ENCODE results near the gene ADAMTS17.
"Not testable (repeated sequence)": the region's sequence is repeated elsewhere in the genome, so short reads cannot be mapped to it uniquely, and the experiment has no call there.

Gene ADAMTS17

DNA sequence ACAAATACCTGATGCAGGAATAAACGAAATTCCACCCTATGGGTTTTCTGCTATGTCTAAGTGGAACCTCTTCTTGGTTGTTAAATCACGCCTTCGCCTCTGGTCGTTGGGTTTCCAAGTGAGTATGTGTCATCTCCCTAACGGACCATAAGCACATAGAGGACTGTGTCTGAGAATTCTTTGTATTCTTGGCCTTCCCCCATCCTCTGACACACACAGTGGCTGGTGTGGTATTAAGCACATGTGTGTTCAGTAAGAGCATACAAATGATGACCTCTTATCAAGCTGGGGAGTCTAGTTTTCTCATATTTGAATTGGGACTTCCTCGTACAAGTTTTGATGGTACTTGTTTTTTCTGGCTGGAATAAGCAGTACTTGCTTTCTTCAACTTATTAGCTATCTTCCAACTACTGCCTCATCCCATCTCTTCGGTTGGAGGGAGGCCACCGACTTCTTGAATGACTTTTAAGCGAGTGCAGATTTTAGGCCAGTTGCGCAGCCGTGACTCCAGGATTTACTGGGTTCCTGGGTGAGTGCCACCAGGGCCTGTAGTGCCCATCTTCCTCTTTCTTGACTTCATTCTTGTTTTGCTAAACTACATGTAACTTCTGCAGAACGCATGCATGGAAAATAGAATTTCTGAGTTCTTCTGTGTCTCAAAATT is 240.2 kb downstream of the ADAMTS17 start:
- no peak for DNase-seq

DNA sequence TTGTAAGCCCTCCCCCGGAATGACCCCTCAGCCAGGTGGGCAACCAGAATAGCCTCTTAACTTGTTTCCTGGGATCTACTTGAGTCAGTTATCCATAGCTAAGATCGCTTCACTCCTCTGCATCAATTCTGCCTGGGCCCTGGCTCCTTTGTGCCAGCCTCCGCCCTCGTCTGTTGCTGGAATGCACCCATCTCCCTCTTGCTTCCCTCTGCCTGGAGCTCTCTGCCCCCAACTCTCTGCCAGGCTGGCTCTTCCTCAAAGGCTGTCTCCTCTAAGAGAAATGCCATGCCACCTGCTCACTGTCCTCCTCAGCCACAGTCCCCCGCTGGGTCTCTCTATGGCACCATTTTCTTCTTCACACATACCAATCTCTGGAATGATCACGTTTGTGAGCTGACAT is 240.8 kb downstream of the ADAMTS17 start:
- DNase-seq, result no peak

DNA sequence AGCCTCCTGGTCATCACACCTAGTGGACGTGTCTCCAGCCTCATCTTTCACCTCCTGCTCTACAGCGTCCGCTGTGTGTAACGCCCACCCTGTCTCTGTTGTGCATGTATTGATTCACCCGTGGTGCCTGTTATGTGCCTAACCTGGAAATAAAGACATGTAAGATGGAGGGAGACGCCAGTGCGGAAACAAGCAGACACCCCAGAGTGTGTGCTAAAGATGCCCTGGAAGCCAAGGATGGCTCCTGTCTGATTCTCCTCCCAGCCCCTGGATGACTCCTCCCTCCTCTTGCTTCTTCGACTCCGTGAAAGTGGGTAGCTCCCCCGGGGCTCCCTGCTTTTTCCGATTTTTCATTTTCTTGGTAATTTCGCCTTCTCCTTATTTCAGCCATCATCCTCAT is 241.8 kb downstream of the ADAMTS17 start:
- DNase-seq, result no peak

DNA sequence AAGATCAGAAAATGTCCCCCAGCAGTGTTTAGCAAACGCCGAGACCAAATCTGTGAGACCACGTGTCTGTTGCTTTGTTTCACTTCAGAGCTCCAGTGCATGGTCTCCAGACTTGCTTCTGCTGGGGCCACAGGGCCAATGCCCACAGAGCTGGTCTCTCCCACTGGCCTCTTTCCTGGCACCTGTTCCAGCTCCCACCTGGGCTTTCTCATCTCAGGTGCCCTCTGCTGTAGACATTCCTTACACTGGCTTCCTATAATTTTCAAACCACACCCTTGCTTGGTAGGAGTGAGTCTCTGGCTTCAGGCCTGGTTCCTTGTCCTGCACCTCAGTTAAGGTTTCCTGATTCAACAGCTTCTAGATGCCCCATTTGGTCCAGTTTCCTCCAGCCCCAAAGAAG is 243.1 kb downstream of the ADAMTS17 start:
- DNase-seq, result no peak

DNA sequence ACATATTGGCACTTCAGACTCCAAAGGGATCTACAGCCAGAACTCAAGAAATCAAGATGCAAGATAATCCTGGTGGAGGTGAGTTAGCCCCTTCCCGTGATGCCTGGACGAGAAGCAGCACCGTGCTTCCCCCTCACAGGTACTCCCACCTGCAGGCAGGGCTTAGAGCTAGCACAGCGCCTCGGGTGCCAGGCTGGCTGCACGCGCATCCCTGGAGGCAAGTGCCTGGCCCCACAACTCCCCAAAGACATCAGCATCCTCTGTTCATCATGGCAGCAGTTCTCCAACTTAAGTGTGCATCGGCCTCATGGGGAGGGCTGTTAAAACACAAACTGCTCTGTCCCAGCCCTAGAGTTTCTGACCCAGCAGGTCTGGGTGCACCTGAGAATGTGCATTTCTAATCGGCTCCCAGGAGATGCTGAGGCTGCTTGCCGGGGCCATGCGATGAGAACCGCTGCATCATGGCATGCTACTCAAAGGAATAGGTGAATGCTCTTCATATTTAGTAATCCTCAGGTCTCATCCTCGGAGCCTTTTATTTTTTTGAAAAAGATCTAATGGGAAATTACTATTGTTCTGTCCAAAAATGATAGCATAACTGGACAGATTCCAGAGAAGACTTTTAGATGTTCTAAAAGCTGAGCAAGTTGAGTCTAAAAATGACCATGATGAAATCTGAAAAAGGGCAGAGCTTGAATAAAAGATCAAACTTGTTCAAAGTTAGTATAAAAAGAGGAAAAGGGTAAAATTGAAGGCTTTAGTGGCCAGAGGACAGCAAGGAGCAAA is 244.2 kb downstream of the ADAMTS17 start:
- DNase-seq, result no peak

DNA sequence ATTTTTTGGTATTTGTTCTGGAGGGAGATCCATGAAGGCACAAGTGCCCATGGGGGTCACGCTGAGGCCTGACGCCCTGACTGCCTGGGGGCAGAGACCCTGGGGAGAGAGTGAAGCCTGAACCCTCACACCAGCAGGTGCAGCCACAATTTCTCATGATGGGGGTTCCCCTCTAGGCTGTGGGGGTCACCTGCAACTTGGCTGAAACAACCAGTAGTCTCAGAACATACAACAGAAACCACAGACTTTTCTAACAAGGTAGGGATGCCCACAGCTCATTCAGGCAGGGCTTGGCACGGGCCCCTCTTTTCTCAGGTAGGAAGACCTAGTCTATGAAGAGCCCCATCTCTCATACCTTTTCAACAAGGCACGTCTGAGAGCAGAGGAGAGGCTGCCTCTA is 245.1 kb downstream of the ADAMTS17 start:
- DNase-seq, result no peak

DNA sequence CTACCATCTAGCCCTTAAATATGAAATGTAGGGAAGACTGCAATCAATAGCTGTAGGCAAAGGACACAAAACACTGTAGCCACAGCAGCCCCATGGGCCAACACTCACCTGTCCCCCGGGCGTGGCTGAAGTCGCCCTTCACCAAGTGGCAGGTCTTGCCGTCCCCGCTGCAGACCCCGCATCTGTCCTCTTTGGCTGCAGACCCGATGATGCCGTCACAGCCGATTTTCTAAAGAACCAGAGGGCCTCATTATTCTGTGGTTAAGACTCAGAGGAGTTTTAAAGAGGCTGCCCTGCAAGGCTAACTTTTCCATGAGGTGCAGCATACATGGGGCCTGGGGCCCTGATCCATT is 245.6 kb downstream of the ADAMTS17 start:
- no peak for DNase-seq

DNA sequence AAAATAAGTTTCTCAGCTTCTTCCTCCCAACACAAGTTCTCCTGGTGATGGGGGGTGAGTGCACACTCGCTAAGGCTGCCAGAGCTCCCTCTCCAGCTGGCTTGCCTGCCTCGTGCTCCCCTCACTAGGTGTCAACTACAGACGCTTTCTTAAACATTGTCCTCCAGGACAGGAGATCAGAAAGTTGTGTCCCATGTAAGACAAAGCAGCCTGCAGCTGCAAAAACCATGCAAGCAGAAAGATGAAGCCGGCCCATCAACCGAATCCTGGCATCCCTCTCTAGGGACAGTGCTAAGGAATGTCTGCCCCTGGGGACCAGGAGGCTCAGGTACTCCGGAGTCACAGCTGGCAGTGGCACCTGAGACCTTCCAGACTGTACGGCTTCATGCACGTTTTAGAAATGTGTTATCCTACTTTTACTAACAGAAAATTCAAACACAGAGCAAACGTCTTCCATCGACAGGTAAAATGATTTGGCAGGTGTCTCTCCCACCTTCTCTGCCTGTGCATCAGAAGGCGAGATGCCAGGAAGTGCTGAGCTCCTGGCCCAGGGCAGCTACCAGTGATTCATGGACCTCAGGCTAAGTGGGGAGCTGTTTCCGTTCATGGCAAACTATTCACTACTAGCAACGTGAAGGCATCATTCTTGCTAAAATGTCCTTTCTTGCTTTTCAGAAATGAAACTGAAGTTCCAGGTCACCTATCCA is 246.1 kb downstream of the ADAMTS17 start:
- no peak for DNase-seq

DNA sequence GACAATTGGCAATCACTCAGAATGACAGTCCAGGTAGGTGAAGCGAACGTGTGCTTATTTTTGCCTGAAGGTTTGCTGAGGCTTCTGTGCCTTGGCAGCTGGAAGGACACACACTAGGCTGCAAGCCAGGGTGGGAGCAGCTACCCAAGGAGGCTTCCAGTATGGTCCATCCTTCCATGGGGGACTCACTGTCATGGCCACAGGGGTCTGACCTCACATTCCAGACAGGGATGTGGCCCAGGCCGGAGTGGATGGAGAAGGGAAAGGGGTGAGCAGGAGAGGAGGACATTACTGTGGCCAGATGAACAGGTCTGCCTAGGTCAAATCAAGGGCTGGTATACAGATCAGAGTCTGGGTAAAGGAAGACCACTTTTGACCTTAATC is 247.7 kb downstream of the ADAMTS17 start:
- DNase-seq, result no peak

DNA sequence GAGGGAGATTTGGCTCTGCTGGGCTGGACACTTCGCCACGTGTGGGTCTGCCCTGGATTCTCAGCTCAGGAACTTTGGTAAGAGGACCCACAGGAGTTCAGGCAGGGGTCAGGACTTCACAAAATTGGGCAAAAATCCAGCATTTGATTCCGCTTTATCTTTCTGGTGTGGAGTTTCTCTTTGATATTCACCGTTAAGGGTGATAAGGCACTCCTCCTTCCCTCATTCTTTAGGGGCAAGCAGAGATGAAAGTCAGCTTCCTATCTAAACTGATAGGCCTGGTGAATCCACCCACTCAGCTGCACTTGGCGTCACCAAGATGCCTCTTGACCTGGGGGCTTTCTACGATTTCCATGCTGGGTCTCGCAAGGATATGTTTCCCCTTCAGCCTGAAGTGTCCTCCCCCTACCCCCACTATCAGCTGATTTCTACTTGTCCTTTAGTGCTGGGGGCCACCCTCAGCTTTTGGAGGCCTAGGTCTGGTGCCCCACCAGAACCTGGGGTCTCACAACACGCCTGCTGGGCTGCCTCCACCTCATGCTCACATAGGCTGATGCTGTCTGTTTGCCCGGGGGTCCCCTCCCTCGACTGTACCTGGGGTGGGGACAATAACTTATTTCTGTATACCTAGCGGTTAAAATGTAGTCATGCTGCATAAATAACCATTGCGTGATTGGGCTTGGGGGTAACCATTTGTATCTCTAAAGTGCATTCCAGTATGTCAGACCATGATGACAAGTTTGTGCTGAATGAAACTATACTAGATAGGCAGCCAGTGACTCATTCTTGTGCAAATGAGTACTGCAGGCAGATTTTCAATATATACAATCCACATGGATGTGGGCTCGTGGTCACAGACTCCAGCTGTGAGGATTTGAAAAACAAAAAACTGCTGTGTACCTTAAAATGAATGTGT is 248.3 kb downstream of the ADAMTS17 start:
- DNase-seq, result no peak

DNA sequence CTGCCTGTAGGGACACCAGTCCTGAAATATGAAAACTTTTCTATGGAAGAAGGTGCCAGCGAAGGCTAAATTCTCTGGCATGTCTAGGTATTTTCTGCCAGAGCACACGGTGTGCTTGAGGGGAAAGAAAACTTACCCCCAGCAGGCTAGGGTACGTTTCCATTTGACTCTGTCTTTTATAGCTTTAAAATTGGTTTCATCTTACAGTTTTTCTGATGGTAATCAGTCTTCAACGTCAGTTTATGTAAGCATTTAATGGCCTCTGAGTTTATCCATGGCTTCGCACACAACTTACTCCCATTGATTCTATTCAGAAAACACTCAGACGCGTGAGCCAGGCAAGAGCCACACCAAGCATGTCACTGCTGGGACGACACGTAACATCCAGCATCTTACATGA is 249.7 kb downstream of the ADAMTS17 start:
- DNase-seq, result no peak

DNA sequence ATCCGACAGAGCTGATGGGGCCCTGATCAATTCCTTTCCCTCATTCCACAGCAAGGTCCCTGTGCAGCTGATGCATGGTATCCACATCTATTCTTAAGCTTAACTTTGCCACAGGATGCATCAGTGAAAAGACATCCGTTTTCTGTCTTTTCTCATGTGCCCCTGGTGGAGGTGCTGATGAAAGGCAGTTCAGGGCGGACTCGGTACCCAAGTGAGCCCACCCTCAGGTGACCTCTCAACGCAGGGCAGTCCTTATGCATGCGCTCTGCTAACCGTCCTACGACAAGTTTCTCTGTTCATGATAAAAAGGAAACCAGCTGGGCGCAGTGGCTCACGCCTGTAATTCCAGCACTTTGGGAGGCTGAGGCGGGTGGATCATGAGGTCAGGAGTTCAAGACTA is 251.4 kb downstream of the ADAMTS17 start:
- no peak for DNase-seq

DNA sequence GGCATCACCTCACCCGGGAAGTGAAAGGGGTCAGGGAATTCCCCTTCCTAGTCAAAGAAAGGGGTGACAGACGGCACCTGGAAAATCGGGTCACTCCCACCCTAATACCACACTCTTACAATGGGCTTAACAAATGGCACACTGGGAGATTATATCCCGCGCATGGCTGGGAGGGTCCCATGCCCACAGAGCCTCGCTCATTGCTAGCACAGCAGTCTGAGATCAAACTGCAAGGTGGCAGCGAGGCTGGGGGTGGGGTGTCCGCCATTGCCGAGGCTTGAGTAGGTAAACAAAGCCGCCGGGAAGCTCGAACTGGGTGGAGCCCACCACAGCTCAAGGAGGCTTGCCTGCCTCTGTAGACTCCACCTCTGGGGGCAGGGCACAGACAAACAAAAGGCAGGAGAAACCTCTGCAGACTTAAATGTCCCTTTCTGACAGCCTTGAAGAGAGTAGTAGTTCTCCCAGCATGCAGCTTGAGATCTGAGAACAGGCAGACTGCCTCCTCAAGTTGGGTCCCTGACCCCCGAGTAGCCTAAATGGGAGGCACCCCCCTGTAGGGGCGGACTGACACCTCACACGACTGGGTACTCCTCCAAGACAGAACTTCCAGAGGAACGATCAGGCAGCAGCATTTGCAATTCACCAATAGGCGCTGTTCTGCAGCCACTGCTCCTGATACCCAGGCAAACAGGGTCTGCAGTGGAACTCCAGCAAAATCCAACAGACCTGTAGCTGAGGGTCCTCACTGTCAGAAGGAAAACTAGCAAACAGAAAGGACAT is 257.5 kb downstream of the ADAMTS17 start:
- DNase-seq, result not testable (repeated sequence)

DNA sequence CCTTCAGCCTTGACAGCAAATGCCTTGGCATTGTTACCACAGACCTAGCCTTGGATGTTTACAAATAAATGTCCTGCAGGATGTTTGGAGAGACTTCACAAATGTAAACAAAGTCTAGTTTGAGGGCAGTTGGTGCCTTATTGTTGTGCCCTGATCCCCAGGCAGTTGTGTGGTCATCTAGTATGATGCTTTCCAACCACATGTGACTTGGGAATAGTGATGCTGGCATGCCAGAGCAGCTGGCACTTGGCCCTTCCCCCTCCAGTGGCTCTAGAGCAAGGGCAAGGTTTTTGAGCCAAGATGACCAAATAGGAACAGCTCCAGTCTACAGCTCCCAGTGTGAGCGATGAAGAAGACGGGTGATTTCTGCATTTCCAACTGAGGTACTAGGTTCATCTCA is 258.2 kb downstream of the ADAMTS17 start:
- no peak for DNase-seq

DNA sequence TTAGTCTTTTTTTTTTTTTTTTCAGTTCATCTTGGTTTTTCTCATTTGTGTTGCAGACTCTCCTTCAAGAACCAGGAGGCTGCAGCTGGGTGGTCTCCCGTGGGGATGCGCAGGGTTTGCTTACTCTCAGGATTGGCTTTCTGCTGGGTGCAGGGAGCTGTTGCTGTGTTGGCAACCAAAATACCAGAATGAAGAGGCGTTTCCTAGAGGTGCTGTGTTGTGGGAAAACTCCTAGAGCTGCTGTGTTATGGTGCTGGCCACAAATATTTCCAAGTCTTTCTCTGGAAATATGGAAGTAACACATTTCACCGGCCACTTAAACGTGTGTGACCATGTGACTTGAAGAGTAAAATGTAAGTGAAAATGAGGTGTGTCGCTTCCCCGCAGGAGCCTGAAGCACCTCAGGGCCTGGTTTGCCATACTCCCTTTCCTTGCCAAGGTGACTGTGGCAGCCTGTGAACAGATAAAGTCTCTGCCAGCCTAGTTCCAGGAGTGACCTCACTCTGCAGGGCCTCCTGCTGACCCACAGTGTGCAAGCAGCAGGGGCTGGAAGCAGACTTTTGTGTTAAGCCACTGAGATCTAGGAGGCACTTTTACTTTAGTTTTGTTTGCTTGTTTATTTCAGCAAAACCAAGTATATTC is 258.9 kb downstream of the ADAMTS17 start:
- no peak for DNase-seq

DNA sequence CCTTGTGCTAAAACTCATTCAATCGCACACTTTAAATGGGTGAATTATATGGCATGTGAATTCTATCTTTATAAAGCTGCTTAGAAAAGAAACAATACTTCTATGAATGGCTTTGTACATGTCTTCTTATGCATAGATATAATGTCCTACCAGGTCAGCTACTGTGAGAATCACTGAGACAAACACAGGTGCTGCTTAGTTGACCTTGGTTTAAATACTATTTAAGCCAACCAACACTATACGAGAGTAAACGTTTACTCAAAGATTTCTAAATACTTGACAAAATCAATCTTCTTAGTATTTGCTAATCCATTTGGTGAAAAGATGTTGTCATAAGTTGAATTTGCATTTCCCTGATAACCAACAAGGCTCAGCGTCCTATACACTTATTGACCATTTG is 260.3 kb downstream of the ADAMTS17 start:
- DNase-seq, result no peak

DNA sequence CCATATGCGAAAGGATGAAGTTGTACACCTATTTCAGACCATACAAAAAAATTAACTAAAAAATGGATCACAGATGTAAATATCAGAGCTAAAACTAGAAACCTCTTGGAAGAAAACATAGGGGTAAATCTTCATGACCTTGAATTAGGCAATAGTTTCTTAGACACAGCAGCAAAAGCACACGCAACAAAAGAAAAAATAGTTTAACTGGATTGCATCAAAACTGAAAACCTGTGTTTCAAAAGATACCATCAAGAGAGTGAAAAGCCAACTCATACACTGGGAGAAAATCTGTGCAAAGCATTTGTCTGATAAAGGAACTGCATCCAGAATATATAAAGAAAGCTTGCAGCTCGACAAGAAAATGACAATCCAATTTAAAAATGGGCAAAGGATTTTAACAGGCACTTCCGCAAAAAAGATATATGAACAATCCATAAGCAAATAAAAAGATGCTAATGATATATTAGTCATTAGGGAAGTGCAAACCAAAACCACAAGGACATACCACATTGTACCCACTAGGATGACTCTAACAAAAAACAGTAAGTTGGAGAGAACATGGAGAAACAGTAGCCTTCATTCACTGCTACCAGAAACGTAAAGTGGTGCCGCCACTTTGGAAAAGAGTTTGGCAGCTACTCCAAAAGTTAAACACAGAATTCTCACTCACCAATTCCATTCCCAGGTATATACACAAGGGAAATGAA is 263.1 kb downstream of the ADAMTS17 start:
- DNase-seq, result no peak

DNA sequence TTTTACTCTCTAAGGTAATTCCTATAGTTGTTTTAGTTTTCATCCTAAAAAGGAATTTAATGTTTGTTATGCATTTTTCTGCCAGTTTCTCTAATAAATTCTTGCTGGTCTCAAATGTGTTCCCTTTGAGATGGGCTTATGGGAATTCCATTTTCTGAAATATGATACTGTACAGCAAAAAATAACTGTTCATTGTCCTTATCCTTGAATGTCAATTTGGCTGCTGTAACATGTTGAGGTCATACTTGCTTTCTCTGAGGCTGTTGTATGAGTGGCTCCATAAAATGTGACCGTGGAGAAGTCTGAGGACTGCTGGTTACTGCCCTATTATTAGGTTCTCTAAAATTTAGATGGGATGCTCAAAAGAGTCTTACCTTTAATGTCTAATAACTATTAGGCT is 266.5 kb downstream of the ADAMTS17 start:
- no peak for DNase-seq

DNA sequence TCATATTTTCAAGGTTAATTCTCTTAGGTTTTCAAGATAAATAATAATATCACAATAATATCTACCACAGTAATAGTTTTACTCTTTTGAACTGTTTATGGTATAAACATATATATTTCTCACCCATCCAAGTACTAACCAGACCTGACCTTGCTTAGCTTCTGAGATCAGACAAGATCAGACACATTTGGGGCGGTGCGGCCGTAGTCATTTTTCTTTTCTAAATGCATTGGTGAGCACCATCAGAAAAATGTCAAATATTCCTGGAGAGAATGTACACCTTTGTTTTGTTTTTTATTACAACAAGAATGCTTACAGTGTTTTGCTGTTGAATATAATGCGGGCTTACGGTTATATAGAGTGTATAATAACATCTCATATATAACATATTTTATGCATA is 267.8 kb downstream of the ADAMTS17 start:
- DNase-seq, result no peak

DNA sequence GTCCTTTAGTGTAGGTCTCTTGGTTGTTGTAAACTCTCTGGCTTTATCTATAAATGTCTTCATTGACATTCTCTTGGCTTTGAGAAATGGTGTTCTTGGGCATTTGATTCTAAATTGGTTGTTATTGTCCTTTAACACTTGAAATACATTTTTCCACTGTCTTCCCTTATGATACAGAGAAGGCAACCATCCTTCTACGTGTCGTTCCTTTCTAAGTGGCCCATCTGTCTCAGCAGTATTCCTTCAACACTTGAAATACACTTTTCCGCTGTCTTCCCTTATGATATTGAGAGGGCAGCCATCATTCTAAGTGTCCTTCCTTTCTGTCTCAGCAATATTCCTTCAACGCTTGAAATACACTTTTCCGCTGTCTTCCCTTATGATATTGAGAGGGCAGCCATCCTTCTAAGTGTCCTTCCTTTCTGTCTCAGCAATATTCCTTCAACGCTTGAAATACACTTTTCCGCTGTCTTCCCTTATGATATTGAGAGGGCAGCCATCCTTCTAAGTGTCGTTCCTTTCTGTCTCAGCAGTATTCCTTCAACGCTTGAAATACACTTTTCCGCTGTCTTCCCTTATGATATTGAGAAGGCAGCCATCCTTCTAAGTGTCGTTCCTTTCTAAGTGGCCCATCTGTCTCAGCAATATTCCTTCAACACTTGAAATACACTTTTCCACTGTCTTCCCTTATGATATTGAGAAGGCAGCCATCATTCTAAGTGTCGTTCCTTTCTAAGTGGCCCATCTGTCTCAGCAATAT is 275.1 kb downstream of the ADAMTS17 start:
- DNase-seq, result not testable (repeated sequence)

Data from COR-L47 (cell line).